COLO668 (cell line): ENCODE data around the gene KRR1.
"Not testable (repeated sequence)": the region's sequence is repeated elsewhere in the genome, so short reads cannot be mapped to it uniquely, and the experiment has no call there.

Experiments
- DNase-seq: peaks from one replicate; lab custom pipeline; 2025; ENCODE audit not compliant: unreplicated experiment; lab: John Stamatoyannopoulos, UW

Gene KRR1

DNA sequence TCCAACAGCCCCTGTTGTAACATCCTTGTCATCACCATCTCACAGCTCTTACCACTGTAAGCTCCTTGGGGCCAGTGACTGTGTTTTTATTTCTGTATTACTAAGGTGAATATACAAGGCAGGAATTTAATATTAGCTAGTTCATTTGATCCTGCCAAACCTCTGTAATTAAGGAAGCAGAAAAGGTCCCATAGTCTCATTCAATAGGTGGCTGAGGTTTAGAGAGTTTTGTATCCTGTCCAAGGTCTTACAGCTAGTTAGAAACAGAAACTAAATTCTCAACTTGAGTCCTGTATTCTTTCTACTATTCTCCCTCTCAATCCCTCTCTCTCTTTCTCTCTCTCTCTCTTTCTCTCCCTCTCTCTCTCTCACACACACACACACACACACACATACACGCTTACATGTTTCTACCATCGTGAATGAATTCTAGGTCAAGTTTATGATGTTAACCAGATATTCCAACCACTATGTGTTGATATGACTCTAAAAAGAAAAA, 31.4 kb downstream of the KRR1 start:
- no peak for DNase-seq

DNA sequence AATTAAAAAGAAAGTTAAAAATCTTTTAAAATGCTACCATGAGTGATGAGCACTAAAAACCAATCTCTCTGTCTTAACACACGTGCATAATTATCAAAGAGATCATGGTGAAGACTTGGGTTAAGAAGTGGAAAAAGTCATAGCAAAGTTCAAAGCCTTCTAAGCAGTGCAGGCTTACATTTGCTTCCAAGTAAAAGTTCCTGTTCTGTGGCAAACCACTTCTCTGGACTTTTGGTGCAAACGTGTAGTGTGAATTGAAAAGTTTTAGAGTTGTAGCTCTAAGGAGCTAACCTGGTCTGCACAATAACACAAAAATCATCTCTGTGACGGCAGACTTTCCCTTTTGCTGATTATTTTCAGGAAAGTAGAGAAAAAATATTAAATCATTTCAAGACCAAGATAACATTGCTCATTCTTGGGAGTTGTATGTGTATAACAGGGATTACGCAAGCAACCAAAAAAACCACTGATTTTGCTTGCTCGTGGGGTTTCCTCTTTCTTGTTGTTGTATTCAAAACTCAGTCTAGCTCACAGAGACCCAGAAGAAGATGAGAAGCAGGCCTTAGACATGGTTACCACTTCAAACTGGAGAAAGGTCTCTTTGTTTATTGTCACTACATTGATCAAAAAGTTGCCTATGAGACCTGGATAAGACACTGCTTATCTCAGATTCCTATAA, 33.2 kb downstream of the KRR1 start:
- DNase-seq: no peak

DNA sequence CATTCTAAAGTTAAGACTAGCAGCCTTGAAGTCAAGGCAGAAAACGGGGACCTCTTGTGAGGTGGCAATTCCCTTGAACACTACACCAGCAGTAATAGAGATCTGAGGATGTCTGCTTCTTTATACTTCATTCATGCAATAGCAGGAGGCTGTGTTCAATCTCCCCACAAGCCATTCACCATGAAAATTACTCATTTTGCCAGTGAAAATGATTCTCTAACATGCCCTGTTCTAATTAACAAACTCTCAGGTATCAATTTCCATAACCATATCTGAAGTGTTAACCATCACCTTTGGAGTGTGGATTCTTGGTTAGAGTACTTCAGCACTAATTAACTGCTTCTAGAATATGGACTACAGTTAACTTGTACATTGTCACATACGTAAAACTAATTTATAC, 34.3 kb downstream of the KRR1 start:
- DNase-seq: no peak

DNA sequence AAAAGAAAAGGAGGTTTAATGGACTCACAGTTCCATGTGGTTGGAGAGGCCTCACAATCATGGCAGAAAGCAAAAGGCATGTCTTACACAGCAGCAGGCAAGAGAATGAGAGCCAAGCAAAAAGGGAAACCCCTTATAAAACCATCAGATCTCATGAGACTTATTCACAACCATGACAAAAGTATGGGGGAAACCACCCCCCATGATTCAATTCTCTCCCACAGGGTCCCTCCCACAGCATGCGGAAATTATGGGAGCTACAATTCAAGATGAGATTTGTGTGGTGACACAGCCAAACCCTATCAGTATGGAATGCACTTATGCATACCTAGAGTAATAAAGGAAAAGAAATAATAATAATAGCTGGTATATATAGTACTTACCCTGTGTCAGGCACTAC, 35.3 kb downstream of the KRR1 start:
- no peak for DNase-seq

DNA sequence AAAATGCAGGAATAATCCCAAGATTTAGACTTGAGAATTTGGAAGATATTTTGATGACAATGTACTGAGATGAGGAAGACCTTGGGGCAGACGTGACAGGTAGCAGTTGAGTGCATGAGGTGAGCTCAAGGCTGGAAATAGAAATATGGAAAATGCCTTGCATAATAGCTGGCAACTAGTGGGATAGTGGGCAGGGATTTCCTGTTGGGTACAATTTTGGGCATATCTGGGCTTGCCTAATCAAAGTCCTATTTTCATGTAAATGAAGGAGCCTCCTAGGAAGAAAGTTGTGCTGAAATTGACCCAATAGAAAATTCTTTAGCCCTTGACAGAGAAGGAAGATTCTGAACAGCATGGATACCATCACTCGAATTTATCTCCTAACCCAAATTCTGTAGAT, 37.3 kb downstream of the KRR1 start:
- no peak for DNase-seq

DNA sequence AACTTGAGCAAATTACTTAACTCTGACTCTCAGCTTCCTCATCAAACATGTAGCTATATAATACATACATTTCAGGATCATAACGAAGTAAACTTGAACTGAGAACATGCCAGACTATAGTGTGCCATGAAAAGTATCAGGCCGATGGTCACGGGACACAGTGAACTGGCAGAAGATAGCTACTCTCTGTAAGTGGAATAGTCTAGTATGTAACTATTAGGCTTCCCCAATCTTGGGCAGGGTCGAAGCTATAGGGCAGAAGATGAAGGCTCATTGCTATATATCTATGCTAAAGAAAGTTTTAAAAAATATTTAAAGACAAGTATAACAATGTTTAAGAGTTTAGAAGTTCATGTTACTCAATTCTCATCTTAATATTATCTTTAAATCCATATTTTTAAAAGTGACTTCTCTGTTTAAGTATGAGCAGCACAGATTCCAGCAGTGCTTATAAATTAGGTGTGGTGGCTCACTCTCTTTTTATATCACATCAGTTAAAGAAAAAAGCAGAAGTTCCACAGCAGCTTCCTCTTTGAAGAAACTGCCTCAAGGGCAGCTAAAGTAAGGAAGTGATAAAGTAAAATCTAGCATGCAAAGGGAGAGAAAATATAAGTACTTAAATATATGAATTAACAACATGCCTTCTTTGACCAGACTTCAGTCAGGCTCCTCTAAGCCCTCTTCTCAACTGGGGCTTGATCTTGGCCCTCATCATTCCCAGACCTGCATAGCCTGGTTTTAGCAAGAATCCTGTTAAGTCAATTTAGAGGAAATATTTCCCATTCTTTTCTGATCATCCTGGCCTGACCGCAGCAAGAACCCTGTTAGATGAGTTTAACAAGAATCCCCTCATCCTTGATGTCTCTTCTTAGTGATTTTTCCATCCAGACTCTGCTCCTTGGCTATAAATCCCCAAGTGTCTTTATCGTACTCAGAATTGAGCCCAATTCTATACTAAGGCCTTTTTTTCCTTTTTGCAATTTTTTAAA, 39.2 kb downstream of the KRR1 start:
- DNase-seq: no peak

DNA sequence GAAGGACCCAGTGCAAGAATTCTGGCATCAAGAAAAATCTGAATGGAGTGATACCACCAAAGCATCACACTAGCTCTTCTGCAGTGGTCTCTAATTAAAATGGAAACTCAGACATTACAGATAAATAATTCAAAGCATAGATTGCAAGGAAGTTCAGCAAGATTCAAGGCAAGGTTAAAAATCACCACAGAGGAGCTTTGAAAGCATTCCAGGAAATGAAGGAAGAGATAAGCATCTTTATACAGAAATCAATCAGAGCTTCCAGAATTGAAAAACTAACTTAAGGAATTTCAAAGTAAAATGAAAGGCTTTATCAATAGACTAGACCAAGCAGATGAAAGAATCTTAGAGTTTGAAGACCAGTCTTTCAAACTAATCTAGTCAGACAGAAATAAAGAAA, 51.2 kb downstream of the KRR1 start:
- DNase-seq: no peak

DNA sequence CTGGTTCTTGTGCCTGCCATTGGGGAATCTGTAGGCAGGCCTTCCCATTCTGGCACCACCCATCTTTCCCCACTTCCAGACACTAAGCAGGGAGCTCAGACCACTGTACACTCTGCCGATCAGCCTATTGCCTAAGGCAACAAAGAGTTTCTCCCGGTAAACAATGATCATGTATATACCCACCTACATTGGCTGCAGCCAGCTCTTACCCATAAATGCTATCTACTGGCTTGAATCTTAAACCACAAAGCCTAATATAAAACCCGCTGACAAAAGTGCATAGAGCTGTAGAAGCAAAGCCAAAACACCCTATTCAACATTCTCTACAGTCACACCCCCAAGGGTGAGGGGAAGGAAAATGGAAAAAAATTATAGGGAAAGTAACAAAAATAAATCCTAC, 51.7 kb downstream of the KRR1 start:
- no peak for DNase-seq

DNA sequence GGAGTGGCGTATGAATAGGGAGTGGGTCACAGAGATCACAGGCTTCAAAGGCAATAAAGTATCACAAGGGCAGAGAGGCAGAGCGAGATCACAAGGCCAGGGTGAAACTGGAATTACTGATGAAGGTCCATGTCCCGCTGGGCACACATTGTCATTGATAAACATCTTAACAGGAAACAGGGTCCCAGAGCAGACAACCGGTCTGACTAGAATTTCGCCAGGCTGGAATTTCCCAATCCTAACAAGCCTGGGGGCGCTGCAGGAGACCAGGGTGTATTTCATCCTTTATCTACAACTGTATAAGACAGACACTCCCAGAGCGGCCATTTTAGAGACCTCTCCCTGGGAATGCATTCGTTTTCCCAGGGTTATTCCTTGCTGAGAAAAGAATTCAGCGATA, 53.5 kb downstream of the KRR1 start:
- not testable (repeated sequence) for DNase-seq

DNA sequence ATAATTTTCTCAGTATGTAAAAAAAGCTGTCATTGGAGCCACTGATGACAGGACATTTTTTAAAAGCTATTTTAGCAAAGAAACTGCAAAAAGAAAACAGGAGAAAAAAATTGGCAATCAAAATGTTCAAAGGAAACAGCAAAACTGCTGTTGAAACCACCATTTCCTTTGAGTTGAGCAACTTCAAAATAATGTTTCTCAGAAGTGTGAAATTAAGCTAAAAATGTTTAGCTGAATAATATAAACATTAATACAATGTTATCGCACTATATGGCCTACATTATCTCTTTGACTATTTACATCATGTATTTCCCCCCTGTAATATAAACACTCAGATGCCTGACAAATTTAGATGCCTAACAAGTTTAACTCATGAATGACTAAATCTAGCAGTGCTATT, 54.2 kb downstream of the KRR1 start:
- no peak for DNase-seq

DNA sequence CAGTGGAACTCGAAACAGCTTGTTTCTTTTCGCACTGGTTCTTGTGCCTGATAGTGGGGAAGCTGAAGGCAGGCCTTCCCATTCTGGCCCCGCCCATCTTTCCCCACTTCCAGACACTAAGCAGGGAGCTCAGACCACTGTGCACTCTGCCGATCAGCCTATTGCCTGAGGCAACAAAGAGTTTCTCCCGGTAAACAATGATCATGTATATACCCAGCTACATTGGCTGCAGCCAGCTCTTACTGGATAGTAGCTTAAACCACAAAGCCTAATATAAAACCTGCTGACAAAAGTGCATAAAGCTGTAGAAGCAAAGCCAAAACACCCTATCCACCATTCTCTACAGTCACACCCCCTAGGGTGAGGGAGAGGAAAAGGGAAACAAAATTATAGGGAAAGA, 55.6 kb downstream of the KRR1 start:
- no peak for DNase-seq

DNA sequence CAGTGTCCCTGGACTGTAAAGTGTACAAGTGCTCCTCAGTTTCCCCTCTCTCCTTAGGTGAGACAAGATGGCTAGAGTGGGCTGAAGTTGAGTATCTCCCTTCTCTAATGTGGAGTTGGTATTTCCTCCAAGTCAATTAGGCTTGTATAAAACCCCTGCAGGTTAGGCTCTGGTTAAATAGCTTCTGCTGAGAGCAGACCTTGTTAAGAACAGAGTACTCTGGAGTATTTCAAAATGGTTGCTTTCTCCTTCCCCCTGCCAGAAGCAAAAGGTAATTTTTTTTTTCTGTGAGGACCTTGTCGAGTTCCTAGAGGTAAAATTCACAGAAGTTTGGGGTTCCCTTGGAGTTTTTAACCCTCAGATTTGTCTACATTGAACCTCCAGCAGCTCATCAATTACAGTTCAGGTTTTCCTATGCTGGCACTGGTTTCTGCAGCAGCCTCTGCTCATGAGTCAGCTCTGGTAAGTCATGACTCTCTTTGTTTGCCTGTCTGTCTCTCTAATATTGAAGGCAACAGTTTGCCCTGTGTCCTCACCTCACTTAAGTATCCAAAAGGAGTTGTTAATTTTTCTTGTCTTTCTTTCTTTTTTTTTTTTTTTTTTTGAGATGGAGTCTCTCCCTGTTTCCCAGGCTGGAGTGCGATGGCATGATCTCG, 58.6 kb downstream of the KRR1 start:
- DNase-seq: no peak

DNA sequence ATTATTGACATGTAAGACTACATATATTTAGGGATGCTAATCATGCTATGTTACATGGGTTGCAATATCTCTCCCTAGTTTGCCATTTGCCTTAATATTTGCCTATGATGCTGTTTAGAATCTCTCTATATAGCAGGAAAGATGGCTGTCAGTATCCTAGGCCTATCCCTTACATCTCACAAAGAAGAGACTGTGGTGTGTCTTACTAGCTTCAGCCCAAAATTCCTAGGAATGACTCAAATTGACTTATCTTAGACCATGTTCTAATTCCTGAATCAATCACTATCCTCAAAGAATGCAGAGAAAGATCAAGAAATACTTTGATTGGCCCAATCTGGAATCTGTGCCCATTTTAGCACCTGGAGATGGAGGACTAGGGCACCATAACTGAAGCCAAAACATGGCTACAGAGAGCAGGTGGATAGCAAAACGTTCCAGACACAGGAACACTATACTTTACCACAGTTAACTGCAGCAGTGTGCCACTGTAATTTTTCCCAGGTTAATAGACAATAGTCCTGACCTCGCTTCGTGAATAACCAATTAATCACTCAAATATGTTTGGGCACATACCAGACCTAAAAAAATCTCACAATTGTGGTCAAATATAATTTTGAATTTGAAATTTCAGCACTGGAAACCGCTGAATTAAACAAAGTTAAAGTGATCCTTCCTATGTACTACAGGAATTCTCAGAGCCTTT, 63.6 kb downstream of the KRR1 start:
- DNase-seq: no peak

DNA sequence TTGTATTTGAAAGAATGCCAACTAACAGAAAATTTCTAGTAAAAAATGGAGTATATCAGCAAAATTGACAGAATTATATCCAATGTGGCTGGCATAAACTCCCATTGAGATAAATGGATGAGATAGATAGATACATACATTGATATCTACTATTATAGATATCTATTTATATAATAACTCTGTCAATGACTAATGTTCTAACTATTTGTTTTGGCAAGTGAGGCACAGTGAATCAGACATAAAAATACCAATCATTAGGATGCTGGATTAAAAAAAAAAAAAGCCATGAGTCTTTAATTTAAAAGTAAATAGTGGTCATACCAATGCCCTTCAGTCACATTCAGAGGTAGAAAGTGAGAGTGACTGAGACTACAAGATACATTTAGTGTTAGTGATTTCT, 64.6 kb downstream of the KRR1 start:
- no peak for DNase-seq

DNA sequence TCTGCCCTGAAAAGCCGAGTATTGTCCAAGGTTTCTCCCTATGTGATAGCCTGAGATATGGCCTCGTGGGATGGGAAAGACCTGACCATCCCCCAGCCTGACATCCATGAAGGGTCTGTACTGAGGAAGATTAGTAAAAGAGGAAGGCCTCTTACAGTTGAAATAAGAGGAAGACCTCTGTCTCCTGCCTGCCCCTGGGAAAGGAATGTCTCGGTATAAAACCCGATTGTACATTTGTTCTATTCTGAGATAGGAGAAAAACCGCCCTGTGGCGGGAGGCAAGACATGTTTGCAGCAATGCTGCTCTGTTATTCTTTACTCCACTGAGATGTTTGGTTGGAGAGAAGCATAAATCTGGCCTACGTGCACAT, 66.3 kb downstream of the KRR1 start:
- DNase-seq: not testable (repeated sequence)

DNA sequence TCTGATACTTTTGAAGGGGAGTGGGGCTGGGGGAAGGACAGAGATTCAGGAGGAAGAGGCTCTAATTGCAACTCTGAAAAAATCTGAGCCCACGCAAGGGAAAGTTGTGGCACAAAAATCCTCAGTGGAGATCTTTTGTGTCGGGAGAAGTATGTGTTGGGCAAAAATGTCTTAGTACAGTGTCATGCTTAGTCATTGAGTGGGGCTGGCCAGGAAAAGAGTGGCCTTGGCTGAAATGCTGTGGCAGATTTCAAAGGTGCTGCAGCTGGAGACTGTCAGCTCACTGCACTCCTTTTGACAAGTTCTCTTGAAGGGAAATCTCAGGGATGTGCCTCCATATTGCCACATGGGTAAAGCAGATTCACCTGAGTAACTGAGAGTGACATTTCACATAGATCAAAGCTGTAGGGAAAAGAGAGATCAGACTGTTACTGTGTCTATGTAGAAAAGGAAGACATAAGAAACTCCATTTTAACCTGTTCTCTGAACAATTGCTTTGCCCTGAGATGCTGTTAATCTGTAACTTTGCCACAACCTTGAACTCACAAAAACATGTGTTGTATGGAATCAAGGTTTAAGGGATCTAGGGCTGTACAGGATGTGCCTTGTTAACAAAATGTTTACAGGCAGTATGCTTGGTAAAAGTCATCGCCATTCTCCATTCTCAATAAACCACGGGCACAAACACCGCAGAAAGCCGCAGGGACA, 66.8 kb downstream of the KRR1 start:
- DNase-seq: no peak

DNA sequence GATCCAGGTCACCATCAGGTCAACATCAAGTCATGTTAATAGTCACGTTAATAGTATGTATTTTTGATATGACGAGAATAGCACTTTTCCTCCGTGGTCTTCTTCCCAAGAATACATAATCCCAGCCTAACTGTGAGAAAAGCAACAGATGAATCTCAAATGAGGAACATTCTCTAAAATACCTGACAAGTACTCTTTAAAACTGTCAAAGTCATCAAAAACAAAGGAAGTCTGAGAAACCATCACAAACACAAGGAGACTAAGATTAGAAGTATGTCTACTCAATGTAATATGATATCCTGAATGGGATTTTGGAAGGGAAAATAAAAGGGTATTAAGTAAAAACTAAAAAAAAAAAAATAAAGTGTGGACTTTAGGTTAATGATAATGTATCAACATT, 67.7 kb downstream of the KRR1 start:
- no peak for DNase-seq

DNA sequence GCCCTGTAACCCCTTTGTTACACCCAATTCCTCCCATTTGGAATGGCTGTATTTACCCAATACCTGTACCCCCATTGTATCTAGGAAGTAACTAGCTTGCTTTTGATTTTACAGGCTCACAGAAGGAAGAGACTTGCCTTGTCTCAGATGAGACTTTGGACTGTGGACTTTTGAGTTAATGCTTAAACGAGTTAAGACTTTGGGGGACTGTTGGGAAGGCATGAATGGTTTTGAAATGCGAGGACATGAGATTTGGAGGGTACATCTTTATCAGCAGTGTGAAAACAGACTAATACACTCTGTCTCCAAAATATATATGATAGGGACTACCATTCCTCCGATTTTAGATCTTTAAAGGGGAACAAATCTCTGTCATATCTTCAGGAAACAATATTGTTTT, 69.0 kb downstream of the KRR1 start:
- DNase-seq: not testable (repeated sequence)

DNA sequence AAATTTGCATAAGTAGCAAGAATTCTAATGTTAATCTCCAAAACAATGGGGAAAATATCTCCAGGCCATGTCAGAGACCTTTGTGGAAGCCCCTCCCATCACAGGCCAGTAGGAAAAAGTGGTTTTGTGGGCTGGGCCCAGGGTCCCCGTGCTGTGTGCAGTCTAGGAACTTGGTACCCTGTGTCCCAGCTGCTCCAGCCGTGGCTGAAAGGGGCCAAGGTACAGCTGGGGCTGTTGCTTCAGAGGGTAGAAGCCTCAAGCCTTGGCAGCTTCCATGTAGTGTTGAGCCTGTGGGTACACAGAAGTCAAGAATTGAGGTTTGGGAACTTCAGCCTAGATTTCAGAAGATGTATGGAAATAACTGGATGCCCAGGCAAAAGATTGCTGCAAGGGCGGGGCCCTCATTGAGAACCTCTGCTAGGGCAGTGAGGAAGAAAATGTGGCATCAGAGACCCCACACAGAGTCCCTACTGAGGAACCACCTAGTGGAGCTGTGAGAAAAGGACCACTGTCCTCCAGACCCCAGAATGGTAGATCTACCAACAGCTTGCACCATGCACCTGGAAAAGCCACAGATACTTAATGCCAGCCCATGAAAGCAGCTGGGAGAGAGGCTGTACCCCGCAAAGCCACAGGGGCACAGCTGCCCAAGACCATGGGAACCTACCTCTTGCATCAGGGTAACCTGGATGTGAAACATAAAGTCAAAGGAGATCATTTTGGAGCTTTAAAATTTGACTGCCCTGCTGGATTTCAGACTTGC, 69.5 kb downstream of the KRR1 start:
- DNase-seq: not testable (repeated sequence)
